Lower leg skin (tissue), 4 donors: ENCODE measurements around the gene FOSL1. TPM values are rescaled to one million over a fixed set of nuclear protein-coding genes. Genes with fewer than 3 reads are reported as not detected.

Source experiments
- DNase-seq, 2 donors: peaks; one replicate each; pipeline ENCODE4 v3.0.0-alpha.2; 2019; ENCODE audit warnings: low spot score in 2 of 2
- H3K4me3 ChIP-seq: fragments of 200-600 bp; sonication (generic); 2 replicates; pipeline ENCODE4 v1.5.1; 2017; ENCODE audit warnings: mild to moderate bottlenecking, low read depth; ENCODE audit not compliant: poor library complexity, severe bottlenecking
- CTCF ChIP-seq, 3 donors: fragments of 450-650 bp; IDR thresholded peaks; one replicate each; pipeline ENCODE4 v1.5.1; 2016; ENCODE audit warnings: antibody characterized with exemption in 3 of 3, mild to moderate bottlenecking in 3 of 3, moderate library complexity in 2 of 3
- POLR2A ChIP-seq, 2 donors: fragments of 450-650 bp; IDR thresholded peaks; one replicate each; pipeline ENCODE4 v1.6.1; 2016 to 2017; ENCODE audit warnings: antibody characterized with exemption in 2 of 2, mild to moderate bottlenecking in 1 of 2, moderate library complexity in 1 of 2
- WGBS, 2 donors: methylation state at CpG; one replicate each; pipeline ENCODE4 v1.1.5; 2018; 5-methylcytosine and 5-hydroxymethylcytosine counted together
- intact Hi-C: fragments of 100-400 bp; cut with DNase I; formaldehyde crosslinking; loops from one replicate; pipeline ENCODE4 v1.15.0; 2023; ENCODE audit warnings: low total_unique reads
- total RNA-seq, 4 donors: library from RNA; depleted of rRNA; stranded (reverse); fragments of >200 nt; gene quantifications; one replicate each; pipeline ENCODE4 v1.1.0, GENCODE V29; 2016

FOSL1 gene
- total RNA-seq, 4 donors from 2014 or later: 2.4 to 7.5 (median 5.3) TPM

- no peak overlapping the region for H3K4me3 ChIP-seq
- 79 to 86% methylated on average over 14 of the region's 14 CpGs for WGBS, 2 donors
- no peak for DNase-seq
- no peak for TF ChIP-seq POLR2A (IDR thresholded peaks at IDR 0.05)
- TF ChIP-seq CTCF (IDR thresholded peaks at IDR 0.05): no peak
- intact Hi-C loops: no loop called here
These were observed 13.1 kb downstream of the FOSL1 start for GRCh38 chr11:65886826-65887722.

- TF ChIP-seq CTCF (IDR thresholded peaks at IDR 0.05) (no peak), POLR2A (IDR thresholded peaks at IDR 0.05) (no peak)
- intact Hi-C loops: no loop called here
- WGBS, 2 donors: 76 to 87% methylated on average over 12 of the region's 12 CpGs
- DNase-seq: no peak
- no peak overlapping the region for H3K4me3 ChIP-seq
These were observed 14.2 kb downstream of the FOSL1 start for GRCh38 chr11:65885808-65886536.

- 81 to 83% methylated on average over 7 of the region's 7 CpGs for WGBS, 2 donors
- H3K4me3 ChIP-seq: no peak overlapping the region
- intact Hi-C loops: no loop called here
- no peak for DNase-seq
- no peak for TF ChIP-seq POLR2A (IDR thresholded peaks at IDR 0.05)
- no peak for TF ChIP-seq CTCF (IDR thresholded peaks at IDR 0.05)
These were observed 15.0 kb downstream of the FOSL1 start for GRCh38 chr11:65885231-65885630.

GRCh38 chr11:65884716-65885092, 15.5 kb downstream of the FOSL1 start:
- no peak overlapping the region for H3K4me3 ChIP-seq
- intact Hi-C loops: loop anchor here (5.0 kb wide), 1 partner anchor 103 kb away; no protein-coding TSS in a partner anchor
- DNase-seq: peak; percentile 56 to 95
- TF ChIP-seq POLR2A (IDR thresholded peaks at IDR 0.05): no peak
- TF ChIP-seq CTCF (IDR thresholded peaks at IDR 0.05): peak in 1 of 3 donors; percentile 96
- 0 to 22% methylated on average over 5 to 8 of the region's 9 CpGs for WGBS, 2 donors

- DNase-seq: no peak
- intact Hi-C loops: loop anchor here (5.0 kb wide), 1 partner anchor 103 kb away; no protein-coding TSS in a partner anchor
- TF ChIP-seq CTCF (IDR thresholded peaks at IDR 0.05) (no peak), POLR2A (IDR thresholded peaks at IDR 0.05) (no peak)
- WGBS, 2 donors: 81 to 83% methylated on average over 28 of the region's 28 CpGs
- H3K4me3 ChIP-seq: no peak overlapping the region
These were observed 16.1 kb downstream of the FOSL1 start for GRCh38 chr11:65883786-65884715.
